Fibroblast of lung (primary cell): ENCODE results near the gene PLD5.

Experiments used
- EZH2 ChIP-seq: IDR thresholded peaks from 2 replicates; pipeline ENCODE4 v1.5.1; 2012; ENCODE audit warnings: low read length, control low read depth, mild to moderate bottlenecking; ENCODE audit errors: missing control alignments
- TF ChIP-seq, protein P1 (sequence below), 2 donors: IDR thresholded peaks in 1 of 2; conservative IDR thresholded peaks in 1 of 2; 1 replicate in 1 of 2; 2 replicates in 1 of 2; pipeline ENCODE4 v1.5.1; 2011 to 2012; ENCODE audit warnings: low read length in 2 of 2, control low read depth in 1 of 2, inconsistent platforms in 1 of 2, low read depth in 1 of 2, mild to moderate bottlenecking in 1 of 2

DNA sequence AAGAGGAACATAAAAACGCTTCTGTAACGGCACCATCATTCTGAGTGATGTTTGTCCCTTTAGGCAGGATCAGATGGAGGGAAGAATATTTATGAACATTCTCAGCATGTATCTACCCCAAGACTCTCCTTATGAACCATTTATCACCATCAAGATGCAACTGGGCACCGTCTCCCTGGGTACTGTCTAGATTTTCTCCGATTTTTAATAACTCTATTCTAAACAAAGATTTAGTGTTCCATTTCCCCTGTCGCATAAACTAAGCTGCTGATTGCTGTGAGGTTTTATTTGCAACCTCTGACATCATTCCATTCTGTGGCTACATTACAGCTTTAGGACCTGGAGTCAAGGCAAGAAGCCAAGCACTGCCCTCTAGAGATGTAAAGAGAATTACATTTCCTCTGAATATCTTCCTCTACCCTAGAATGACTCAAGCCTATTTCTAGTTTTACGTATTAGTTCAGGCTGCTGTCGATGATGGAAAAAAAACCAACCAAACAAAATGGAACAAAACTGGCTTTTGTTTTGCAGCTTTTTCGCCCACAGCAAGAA, 395.5 kb downstream of the PLD5 start:
- TF ChIP-seq, protein P1, sequence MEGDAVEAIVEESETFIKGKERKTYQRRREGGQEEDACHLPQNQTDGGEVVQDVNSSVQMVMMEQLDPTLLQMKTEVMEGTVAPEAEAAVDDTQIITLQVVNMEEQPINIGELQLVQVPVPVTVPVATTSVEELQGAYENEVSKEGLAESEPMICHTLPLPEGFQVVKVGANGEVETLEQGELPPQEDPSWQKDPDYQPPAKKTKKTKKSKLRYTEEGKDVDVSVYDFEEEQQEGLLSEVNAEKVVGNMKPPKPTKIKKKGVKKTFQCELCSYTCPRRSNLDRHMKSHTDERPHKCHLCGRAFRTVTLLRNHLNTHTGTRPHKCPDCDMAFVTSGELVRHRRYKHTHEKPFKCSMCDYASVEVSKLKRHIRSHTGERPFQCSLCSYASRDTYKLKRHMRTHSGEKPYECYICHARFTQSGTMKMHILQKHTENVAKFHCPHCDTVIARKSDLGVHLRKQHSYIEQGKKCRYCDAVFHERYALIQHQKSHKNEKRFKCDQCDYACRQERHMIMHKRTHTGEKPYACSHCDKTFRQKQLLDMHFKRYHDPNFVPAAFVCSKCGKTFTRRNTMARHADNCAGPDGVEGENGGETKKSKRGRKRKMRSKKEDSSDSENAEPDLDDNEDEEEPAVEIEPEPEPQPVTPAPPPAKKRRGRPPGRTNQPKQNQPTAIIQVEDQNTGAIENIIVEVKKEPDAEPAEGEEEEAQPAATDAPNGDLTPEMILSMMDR (conservative IDR thresholded peaks at IDR 0.05 in 1 of 2, IDR thresholded peaks at IDR 0.05 in 1 of 2; ENCODE audit: low read depth in 1 of 2, low read length in 2 of 2), result no peak
- no peak for TF ChIP-seq EZH2
